KMS-11 (cell line): ENCODE measurements around the gene MYO1G.

Source experiments
- H2AFZ ChIP-seq: fragments of 200-600 bp; sonication (generic); 2 replicates; pipeline ENCODE4 v1.6.1; 2016; ENCODE audit warnings: antibody characterized with exemption, mixed run types, low read depth
- H3K27ac ChIP-seq: fragments of 200-600 bp; sonication (generic); 2 replicates; pipeline ENCODE4 v1.6.1; 2016; ENCODE audit warnings: mild to moderate bottlenecking, mixed run types
- H3K27me3 ChIP-seq: fragments of 200-600 bp; sonication (generic); 2 replicates; pipeline ENCODE4 v1.6.1; 2017; ENCODE audit warnings: mild to moderate bottlenecking, low read depth, mixed run types, moderate library complexity; ENCODE audit not compliant: insufficient read depth
- H3K36me3 ChIP-seq: fragments of 200-600 bp; sonication (generic); 2 replicates; pipeline ENCODE4 v1.6.1; 2017; ENCODE audit warnings: mild to moderate bottlenecking, mixed run types; ENCODE audit not compliant: insufficient read depth
- H3K4me1 ChIP-seq: fragments of 200-600 bp; sonication (generic); 2 replicates; pipeline ENCODE4 v1.6.1; 2016; ENCODE audit warnings: mild to moderate bottlenecking, low read depth, mixed run types; ENCODE audit not compliant: poor library complexity, severe bottlenecking
- H3K4me2 ChIP-seq: fragments of 200-600 bp; sonication (generic); 2 replicates; pipeline ENCODE4 v1.7.0; 2016; ENCODE audit warnings: mild to moderate bottlenecking, mixed run types
- H3K4me3 ChIP-seq: fragments of 200-600 bp; sonication (generic); IDR thresholded peaks from 2 replicates; pipeline ENCODE4 v1.6.1; 2017; ENCODE audit warnings: low read depth, low read length, mixed read lengths; ENCODE audit not compliant: insufficient read depth
- H3K79me2 ChIP-seq: fragments of 200-600 bp; sonication (generic); 2 replicates; pipeline ENCODE4 v1.6.1; 2016; ENCODE audit warnings: low read depth, mixed run types; ENCODE audit not compliant: insufficient read depth
- H3K9ac ChIP-seq: fragments of 200-600 bp; sonication (generic); 2 replicates; pipeline ENCODE4 v1.6.1; 2016; ENCODE audit warnings: mild to moderate bottlenecking, mixed run types
- H4K20me1 ChIP-seq: fragments of 200-600 bp; sonication (generic); 2 replicates; pipeline ENCODE4 v1.6.1; 2016; ENCODE audit warnings: mild to moderate bottlenecking, mixed run types; ENCODE audit not compliant: insufficient read depth
- TF ChIP-seq, protein P1 (sequence below): fragments of 200-600 bp; sonication (generic); conservative IDR thresholded peaks from 2 replicates; pipeline ENCODE4 v1.6.1; 2017; ENCODE audit warnings: low read depth, mild to moderate bottlenecking, antibody characterized with exemption, low read length, moderate library complexity, mixed read lengths

MYO1G gene

DNA sequence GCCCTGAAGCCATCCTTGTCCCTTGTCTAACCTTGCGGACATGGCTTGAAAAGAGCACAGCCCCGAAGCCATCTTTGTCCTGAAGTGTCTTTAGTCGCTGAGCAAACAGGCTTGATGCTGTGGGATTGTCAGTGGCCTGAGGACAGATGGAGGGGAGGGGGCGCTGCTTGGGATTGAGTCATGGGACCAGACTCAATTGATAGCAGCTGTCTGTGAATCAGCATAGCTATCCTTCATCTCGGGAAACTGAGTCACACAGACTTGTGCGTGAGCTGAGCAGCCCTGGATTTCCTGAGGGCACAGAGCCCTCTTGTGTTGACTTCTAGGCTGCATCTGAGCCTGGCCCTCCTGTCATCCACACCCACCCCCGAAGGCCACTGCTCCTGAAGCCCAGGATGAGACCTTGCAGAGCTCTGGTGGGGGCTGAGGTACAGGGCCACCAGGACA is 14.4 kb downstream of the MYO1G start:
- H3K4me2 ChIP-seq: no peak overlapping the region
- H3K27me3 ChIP-seq: 0 out of 2 replicates have a peak, but pooled peaks cover 4% of the 10 kb centered on the region
- no peaks in the 10 kb centered on the region for H3K36me3 ChIP-seq
- H2AFZ ChIP-seq: no peak overlapping the region
- H3K79me2 ChIP-seq: no peaks in the 10 kb centered on the region
- no peak overlapping the region for H3K27ac ChIP-seq
- H4K20me1 ChIP-seq: no peaks in the 10 kb centered on the region
- peaks cover 33% of the 10 kb centered on the region for H3K4me1 ChIP-seq
- no peak overlapping the region for H3K4me3 ChIP-seq
- TF ChIP-seq, protein P1, sequence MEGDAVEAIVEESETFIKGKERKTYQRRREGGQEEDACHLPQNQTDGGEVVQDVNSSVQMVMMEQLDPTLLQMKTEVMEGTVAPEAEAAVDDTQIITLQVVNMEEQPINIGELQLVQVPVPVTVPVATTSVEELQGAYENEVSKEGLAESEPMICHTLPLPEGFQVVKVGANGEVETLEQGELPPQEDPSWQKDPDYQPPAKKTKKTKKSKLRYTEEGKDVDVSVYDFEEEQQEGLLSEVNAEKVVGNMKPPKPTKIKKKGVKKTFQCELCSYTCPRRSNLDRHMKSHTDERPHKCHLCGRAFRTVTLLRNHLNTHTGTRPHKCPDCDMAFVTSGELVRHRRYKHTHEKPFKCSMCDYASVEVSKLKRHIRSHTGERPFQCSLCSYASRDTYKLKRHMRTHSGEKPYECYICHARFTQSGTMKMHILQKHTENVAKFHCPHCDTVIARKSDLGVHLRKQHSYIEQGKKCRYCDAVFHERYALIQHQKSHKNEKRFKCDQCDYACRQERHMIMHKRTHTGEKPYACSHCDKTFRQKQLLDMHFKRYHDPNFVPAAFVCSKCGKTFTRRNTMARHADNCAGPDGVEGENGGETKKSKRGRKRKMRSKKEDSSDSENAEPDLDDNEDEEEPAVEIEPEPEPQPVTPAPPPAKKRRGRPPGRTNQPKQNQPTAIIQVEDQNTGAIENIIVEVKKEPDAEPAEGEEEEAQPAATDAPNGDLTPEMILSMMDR: no peak; the same call in 1 of the 2 replicates
- H3K9ac ChIP-seq: no peak overlapping the region

DNA sequence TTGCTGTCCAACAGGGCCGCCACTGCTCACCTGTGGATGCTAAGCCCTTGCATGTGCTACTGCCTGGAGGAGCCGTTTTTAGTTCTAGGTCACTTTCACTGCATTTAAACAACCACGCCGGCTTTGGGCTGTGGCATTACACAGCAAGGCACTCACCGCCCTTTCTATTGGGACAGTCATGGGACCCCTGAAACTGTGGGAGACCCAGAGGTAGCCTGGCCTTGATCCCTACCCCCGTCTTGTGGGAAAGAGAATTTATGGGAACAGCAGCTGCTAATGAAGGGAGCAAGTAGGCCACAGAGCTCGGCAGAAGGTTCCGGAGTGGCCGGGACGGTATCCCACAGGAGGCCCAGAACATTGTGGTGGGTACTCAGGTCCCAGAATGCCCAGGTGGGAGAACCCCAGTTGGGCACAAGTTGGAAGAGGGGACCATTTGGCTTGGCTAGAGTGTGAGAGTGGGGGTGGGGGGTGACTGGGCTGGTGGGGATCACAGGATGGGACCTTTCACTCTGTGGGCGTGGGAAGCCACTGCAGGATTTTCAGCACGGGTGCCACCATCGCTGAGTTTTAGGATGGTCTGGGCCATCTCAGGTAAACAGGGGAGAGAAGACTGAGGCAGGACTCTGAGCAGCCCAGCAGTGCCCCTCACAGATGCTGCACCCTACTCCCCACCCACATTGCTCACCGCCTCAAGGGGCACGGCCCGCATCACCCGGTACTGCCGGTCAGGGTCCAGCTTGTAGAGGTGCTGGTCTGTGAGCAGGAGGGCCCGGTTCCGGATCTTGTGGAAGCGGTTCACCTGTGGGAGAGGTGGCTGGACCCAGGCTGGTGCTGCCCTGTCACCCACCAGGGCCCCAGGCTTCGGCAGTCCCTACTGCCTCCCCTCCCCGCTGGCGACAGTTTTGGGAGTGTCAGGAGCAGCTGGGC is 15.2 kb downstream of the MYO1G start:
- Histone ChIP-seq H3K27me3 (0 out of 2 replicates have a peak, but pooled peaks cover 4% of the 10 kb centered on the region), H3K79me2 (no peaks in the 10 kb centered on the region), H3K36me3 (no peaks in the 10 kb centered on the region), H3K27ac (no peak overlapping the region), H3K4me1 (peaks cover 33% of the 10 kb centered on the region), H2AFZ (no peak overlapping the region), H4K20me1 (no peaks in the 10 kb centered on the region), H3K4me2 (no peak overlapping the region), H3K9ac (no peak overlapping the region), H3K4me3 (no peak overlapping the region)
- TF ChIP-seq, protein P1: no peak

DNA sequence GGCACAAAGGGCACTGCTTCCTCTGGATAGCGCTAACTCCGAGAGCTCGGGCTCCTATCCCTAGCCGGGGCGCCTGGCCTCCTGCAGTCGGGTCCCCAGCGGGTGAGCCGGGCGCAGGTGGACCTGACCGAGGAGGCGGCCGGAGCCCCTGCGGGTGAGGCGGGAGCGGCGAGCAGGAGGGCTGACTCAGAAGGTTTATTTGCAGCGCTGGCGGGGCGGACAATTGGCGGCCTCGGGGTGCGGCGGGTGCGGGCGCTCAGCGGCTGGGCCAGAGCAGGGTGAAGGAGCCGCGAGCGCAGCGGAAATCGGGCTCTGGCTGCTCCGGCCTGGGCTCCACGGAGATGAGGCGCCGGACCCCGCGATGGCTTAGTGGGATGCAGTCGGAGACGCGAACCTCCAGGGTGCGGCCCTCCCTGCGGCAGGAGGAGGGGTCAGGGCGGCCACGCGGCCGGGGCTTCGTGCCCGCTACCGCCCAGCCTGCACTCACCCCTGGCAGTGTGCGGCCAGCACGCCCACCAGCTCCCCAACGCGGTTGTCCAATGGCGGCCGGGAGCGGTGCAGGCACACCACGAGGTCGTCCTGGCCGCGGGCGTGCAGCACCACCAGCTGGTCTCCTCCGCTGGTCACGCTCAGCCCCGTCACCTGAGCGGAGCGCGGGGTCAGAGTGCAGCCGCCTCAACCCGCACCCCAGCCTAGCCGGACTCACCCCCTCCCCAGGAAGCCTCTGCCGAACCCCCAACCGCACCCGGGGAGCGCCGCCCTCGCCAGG is 16.1 kb downstream of the MYO1G start:
- TF ChIP-seq, protein P1: no peak
- H2AFZ ChIP-seq: no peak overlapping the region
- no peak overlapping the region for H3K27ac ChIP-seq
- H3K9ac ChIP-seq: no peak overlapping the region
- peaks cover 34% of the 10 kb centered on the region for H3K4me1 ChIP-seq
- no peaks in the 10 kb centered on the region for H4K20me1 ChIP-seq
- no peak overlapping the region for H3K4me2 ChIP-seq
- H3K4me3 ChIP-seq: no peak overlapping the region
- H3K36me3 ChIP-seq: no peaks in the 10 kb centered on the region
- no peaks in the 10 kb centered on the region for H3K79me2 ChIP-seq
- H3K27me3 ChIP-seq: 0 out of 2 replicates have a peak, but pooled peaks cover 4% of the 10 kb centered on the region

DNA sequence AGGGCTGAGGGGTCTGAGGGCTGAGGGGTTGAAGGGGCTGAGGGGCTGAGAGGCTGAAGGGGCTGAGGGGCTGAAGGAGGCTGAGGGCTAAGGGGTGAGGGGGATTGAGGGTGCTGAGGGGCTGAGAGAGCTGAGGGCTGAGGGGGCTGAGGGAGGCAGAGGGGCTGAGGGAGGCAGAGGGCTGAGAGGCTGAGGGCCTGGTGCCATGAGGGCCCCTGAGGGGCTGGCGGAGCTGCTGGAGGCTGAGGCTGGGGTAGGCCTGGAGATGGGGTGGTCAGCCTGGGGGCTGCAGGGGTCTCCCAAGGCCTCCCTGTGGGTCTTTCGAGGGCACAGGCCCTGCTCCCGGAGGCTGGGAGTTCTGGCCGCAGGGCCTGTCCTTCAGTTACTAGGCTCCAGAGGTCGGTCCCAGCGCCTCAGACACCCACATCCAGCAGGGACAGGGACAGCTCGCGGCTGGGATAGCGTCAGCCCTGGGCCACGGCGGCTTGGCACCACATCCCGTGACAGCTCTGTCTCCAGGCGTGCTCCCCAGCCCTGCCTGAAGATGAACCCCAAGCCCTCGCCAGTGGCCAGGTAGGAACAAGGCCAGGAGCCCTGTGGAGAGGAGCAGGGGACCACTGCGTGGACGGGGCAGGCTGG is 16.9 kb downstream of the MYO1G start:
- H3K27me3 ChIP-seq: 0 out of 2 replicates have a peak, but pooled peaks cover 4% of the 10 kb centered on the region
- no peak overlapping the region for H3K4me3 ChIP-seq
- H2AFZ ChIP-seq: no peak overlapping the region
- H3K4me2 ChIP-seq: no peak overlapping the region
- TF ChIP-seq, protein P1: no peak
- H3K79me2 ChIP-seq: no peaks in the 10 kb centered on the region
- peaks cover 30% of the 10 kb centered on the region for H3K4me1 ChIP-seq
- no peak overlapping the region for H3K27ac ChIP-seq
- H4K20me1 ChIP-seq: no peaks in the 10 kb centered on the region
- H3K9ac ChIP-seq: no peak overlapping the region
- H3K36me3 ChIP-seq: no peaks in the 10 kb centered on the region
